ENCODE results near the gene RNF220. TPM values are rescaled to one million over a fixed set of nuclear protein-coding genes. Genes with fewer than 3 reads are reported as not detected.
"Not testable (repeated sequence)": the region's sequence is repeated elsewhere in the genome, so short reads cannot be mapped to it uniquely, and the experiment has no call there.

The RNF220 gene
- total RNA-seq, 1 donor from 2014 or later: 76.4 TPM

DNA sequence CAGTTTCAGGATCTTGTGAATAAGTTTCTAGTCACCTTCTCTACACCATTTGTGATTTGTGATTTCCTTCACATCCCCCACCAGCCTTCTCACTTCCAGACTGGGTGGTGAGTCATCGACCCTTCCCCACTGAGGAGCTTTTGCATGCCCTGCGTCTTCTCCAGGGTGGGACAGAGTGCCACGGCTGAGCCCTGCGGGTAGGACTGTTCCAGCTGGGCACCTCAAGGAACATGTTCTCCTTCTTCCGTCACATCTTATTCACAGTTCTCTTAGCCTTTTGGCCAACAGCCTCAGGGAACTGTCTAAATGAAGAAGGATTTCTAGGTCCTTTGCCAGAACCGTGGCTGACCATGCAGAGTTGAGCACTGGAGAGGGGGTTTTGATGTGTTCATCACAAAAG is 152.7 kb downstream of the RNF220 start:
- intact Hi-C loops (cut with DNase I): no loop called here
- ATAC-seq (no peak), DNase-seq (ENCODE audit: missing footprints) (no peak)

DNA sequence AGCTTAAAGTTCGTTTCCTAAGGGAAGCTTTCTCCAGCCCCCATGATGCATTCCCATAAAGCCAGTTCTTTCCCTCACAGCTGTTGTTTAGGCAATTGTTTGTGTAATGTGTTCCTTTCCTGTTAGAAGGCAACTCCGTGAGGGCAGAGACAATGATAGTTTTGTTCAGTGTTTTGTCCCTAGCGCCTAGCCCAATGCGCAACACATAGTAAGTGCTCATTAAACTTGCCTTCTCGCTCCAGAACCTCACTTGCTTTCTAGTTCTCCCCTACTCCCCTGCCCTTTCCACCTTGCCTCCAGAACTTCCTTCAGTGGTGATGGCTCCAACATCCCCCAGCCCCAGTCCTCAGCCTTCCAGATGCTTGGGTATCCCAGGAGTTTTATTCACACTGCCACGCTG is 153.8 kb downstream of the RNF220 start:
- intact Hi-C loops (cut with DNase I): no loop called here
- ATAC-seq: no peak
- no peak for DNase-seq (ENCODE audit: missing footprints)

DNA sequence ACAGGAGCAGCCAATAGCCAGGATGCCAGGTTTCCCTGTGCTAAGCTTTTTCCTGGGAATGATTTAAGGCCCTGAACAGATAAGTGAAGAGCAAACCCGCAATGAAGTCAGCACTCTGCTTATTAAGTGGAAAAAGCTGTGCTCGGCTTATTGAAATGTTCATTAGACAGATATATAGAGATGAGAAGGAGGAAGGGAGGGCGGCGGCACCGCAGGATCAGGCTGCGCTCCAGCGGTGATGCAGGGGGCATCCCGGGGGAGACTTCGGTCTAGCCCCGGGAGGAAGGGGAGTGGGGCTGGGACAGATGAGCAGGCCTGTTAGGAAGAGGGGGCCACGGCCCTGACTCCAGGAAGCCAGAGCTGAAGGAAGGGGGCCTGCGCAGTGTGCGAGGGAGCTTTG is 154.3 kb downstream of the RNF220 start:
- ATAC-seq: no peak
- no peak for DNase-seq (ENCODE audit: missing footprints)

DNA sequence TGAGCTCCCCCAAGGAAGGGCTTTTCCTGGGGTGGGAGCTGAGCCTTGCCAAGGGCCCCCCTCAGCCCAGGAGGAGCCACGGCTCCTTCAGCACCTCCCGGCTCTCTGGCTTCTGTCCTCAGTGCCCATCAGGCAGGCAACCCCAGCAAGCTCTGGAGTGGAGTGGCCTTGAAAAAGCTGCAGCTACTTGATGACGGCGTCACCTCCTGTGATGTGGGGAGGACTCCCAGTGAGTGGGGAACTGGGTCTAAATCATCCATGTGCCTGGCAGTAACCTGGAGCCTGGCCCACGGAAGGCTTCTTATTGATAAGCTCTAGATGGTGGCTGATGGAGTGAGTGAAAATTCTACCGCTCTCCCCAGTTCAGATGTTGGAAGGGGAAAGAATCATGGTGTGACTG is 154.9 kb downstream of the RNF220 start:
- intact Hi-C loops (cut with DNase I): no loop called here
- no peak for ATAC-seq
- no peak for DNase-seq (ENCODE audit: missing footprints)

More for the DNA sequence above, 154.3 kb downstream of the RNF220 start:
- intact Hi-C loops (cut with DNase I): no loop called here

DNA sequence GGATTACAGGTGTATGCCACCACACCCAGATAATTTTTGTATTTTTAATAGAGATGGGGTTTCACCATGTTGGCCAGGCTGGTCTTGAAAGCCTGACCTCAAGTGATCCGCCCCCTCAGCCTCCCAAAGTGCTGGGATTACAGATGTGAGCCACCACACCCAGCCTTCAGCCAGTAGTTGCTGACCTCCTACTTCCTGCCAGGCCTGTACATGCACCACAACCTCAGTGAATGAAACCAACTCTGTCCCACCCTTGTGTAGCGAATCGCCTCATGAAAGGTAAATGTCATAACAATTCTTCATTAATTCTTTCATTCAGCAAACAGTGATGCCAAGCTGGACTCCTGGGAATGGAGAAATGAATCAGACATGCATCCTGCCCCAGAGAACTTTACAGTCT is 155.6 kb downstream of the RNF220 start:
- ATAC-seq; intact Hi-C loops (cut with DNase I); DNase-seq (ENCODE audit: missing footprints): not testable (repeated sequence)

DNA sequence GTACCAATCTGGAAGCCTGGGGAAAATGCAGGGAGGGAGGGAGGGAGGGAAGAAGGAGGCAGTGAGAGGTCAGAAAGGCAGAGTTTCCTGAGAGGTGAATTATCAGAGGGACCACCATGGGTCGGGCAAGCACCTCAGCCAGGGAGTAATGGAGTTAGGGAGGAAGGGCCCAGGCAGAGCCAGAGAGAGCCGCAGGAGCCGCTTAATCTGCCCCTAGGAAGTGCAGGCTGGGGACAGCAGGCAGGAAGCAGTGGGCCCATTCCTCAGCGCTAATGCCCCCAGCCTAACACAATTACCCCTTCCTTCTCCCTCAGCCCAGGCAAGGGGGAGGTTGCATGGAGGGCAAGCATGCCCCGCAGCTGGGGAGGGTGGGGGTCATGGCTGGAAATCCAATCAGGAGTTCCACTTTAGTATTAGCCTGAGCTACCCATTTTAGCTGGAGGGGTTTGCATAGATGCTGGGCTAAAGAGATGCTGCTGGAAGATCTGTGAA is 160.2 kb downstream of the RNF220 start:
- intact Hi-C loops (cut with DNase I): no loop called here

DNA sequence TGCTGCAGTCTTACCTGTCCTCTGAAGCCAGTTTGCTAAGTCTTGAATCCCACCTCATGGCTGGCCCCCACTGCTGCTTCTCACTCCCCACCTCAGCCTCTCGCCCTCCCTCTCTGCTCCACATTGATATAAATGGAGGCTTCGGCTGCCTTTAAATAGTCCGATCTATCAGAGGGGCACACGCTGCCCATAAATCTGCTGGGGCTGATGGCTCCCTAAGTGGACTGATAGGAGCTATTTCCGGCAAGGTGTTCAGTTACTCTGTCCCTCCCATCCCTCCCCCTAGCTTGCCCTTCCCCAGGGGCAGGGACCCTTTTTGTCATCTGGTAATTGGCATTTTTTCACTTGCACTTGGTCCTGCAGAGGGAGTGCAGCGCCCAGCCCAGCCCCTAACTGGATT is 160.8 kb downstream of the RNF220 start:
- no peak for ATAC-seq
- intact Hi-C loops (cut with DNase I): no loop called here
- no peak for DNase-seq (ENCODE audit: missing footprints)

More for the DNA sequence above, 160.2 kb downstream of the RNF220 start:
- DNase-seq (ENCODE audit: missing footprints): no peak
- ATAC-seq: no peak

DNA sequence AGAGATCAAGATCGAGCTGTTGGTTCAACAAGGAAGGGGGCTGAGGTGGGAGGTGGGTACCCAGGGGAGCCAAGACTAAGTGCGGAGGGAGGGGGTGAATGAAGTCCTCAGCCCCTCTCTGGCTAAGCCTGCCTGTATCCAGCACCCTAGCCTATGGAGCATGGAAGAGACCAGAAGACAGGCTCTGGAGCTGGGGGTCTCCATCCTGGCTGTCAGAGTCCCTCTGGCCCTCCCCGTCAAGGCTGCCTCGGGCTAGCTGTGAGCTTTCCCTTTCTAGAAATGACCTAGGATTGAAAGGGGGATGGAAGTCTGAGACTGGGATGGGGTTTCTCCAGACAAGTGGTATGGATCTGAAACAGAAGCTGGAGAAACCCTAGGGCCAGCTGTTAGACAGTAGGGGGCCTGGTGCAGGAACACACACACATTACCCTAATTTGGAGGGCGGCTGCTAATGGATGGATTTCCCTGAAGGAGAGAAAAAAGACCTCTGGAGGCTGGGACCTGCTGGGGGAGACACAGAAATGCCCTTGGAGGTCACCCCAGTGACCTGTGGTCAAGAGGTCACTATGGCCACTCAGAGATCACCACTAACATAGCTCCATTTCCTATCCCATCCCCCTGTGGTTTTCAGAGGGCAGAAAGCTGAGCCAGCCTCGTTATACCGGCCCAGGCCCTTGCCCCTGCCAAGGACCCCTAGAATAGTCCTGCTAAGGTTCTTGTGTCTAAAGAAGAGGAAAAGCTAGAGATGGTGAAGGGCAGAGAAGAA is 161.4 kb downstream of the RNF220 start:
- DNase-seq (ENCODE audit: missing footprints): no peak
- intact Hi-C loops (cut with DNase I): no loop called here
- no peak for ATAC-seq

DNA sequence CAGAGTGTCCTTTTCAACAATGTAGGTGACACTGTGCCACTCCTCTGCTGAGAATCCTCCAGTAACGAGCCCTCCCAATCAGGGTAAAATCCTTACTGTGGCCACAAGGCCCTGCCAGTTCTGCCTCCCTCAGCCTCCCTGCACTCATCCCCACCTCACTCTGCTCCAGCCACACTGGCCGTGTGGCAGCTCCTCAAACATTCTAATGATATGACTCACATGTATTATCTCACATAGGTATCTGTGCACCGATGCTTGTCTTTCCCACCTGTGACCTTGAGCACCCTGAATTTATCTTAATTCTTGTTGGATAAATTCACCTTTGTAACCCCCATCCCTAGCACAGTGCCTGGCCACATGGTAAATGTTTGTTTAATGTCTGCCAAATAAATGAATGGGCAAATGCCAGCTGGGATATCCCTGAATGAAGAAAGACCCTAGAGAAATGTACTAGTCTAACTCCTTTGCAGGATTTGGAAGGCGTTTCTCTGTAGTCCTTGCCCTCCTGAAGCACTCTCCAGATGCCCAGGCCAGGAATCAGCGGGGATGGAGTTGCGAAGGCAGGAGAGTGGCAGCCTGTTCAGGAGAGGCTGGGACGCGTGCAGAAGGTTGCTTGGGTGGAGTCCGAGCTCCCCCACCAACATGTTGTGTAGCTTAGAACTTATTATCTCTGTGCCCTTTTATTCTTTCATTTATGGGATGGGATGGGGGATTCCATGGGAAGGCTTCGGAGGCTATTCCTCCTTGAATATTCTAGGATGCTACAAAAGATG is 163.3 kb downstream of the RNF220 start:
- intact Hi-C loops (cut with DNase I): no loop called here
- no peak for DNase-seq (ENCODE audit: missing footprints)

DNA sequence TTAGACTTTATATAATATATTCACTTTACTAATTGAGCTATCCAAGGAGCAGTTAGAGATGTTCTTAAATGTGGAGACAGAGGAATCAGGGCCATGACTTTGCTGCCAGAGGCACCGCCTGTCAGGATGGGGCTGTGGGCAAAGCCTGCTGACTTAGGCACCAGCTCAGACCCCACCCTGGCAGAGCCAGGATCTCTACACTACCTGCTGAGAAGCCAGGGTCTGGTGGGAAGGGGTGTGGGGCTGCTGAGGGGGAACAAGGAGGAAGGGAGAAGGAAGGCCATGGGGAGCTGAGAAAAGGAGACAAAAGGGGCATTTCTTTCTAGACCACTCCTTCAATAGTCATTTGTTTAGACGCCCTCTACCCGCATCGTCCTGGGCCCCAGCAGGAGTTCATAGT is 164.4 kb downstream of the RNF220 start:
- DNase-seq (ENCODE audit: missing footprints) (no peak), ATAC-seq (no peak)
- intact Hi-C loops (cut with DNase I): no loop called here

More for the DNA sequence above, 163.3 kb downstream of the RNF220 start:
- ATAC-seq: no peak

DNA sequence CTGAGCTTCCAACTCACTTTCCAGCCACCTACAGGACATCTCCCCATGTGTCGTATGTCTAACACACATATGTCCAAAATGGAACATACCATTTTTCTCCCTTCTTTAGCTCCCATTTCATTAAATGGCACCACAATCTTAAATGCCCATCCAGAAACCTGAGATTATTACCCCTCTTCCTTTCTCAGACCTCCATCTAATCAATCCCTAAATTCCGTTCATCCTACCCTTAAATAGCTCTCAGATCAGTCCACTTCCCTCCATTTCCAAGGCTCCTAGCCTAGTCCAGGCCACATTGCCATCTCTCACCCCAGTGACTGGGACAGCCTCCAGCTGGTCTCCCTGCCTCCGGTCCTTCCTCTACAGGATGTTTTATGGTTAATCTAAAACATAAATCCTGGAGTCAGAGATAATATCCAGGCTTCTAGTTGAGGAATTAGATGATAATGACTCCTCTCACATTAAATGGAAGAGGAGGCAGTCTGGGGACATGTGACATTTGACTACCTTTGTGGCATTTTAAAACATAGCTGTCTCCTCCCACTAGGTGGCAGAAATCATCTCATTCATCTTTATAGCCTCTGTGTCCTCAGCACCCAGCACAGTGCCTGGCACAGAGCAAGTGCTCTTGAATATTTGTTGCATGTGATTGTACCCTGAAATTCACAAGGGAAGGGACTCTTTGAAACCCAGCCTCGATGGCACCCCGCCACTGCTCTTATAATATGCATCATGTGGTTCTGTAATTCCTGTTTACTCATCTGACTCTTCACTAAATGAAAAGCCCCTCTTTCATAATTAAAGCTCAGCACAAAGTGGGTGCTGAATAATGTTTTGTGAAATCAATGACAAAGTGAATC is 166.9 kb downstream of the RNF220 start:
- ATAC-seq: no peak

DNA sequence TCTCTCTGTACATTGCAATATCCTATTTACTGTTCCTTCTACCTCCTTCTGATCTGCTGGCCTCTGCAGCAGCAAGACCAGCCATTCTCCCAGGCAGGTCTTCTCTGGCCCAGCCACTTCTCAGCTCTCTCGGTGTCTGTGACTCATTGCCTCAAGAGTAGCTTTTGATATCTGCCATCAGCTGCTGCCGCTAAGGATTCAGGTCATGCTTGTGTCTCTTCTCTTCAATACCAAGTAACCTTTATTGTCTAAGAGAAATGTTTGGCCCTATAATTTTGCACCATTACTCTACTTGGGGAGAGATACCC is 167.5 kb downstream of the RNF220 start:
- DNase-seq (ENCODE audit: missing footprints): no peak
- ATAC-seq: no peak
- intact Hi-C loops (cut with DNase I): no loop called here

More for the DNA sequence above, 166.9 kb downstream of the RNF220 start:
- DNase-seq (ENCODE audit: missing footprints): no peak
- intact Hi-C loops (cut with DNase I): no loop called here

DNA sequence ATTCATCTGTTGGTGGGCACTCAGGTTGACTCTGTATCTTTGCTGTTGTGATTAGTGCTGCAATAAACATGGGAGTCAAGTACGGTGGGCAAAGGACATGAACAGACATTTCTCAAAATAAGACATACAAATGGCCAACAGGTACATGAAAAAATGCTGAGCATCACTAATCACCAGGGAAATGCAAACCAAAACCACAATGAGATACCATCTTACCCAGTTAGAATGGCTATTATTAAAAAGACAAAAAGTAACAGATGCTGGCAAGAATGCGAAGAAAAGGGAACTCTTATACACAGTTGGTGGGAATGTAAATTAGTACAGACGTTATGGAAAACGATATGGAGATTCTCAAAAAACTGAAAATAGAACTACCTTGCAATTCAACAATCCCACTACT is 170.3 kb downstream of the RNF220 start:
- ATAC-seq (no peak), DNase-seq (ENCODE audit: missing footprints) (no peak)
- intact Hi-C loops (cut with DNase I): no loop called here

DNA sequence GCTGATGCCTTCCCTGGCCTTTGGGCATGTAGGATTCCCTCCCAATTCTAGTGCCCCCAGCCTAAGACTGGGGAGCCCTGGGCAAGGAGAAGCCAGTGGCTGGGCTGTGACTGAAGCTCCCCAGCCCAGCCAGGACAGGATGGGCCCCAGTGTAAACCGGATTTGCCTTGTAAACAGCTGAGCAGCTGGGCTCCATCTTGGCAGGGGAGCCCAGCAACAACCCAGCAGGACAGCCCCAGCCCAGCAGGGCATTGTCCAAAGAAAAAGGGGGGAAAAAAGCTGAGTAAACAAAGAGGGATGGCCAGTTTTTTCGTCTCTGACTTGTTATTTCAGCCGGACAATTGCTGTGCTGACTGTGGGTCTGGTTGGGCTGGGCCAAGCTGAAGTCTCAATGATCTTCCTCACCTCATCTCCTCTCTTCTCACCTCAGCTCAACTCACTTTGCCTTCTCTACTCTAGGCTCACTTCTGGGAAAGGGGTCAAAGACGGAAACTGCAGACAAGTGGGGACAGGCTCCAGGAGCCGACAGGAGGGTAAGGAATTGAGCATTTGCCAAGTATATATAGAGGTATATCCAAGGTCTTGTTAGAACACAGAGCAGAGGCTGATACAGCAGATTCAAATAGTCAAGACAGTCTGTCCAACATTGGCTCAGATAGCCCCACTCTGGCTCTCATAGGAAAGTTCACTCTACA is 171.5 kb downstream of the RNF220 start:
- ATAC-seq: no peak
- intact Hi-C loops (cut with DNase I): no loop called here

DNA sequence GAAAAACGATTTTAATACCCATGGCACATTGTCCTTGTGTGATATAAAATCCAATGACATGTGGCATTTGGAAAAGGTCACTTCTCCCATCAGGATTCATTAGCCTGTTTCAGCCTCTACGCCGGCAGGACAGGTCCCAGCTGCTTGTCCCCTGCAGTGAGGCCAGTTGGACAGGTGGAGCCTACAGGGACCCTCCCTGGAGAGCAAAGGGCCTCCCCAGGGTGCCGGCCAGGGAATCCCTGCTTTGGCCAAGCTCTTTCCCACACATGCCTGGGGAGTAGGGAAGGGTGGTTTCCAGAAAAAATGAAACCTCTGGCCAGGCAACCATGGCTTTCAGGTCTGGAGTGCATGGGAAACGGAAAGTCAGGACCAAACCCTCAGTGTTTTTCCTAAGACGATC is 176.2 kb downstream of the RNF220 start:
- no peak for DNase-seq (ENCODE audit: missing footprints)
- no peak for ATAC-seq
- intact Hi-C loops (cut with DNase I): no loop called here

More for the DNA sequence above, 171.5 kb downstream of the RNF220 start:
- DNase-seq (ENCODE audit: missing footprints): no peak

DNA sequence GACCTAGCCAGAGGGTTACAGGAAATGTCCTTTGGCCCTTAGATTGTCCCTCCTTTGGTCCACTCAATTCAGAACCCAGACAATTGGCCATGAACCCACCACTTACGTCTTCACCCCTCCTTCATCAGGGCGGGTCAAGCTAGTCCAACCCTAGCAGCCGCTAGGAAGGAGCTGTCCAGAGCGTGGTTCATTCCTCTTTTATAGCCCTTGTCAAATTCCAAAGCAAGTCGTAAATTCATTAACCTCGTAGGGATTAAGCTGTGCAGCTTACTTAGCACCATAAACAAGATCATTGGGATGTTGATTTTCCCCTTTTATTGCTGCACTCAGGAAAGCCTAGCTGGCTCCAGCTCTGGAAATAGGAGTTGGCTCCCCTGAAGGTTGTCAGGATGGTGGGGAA is 179.1 kb downstream of the RNF220 start:
- no peak for ATAC-seq
- no peak for DNase-seq (ENCODE audit: missing footprints)
- intact Hi-C loops (cut with DNase I): no loop called here

DNA sequence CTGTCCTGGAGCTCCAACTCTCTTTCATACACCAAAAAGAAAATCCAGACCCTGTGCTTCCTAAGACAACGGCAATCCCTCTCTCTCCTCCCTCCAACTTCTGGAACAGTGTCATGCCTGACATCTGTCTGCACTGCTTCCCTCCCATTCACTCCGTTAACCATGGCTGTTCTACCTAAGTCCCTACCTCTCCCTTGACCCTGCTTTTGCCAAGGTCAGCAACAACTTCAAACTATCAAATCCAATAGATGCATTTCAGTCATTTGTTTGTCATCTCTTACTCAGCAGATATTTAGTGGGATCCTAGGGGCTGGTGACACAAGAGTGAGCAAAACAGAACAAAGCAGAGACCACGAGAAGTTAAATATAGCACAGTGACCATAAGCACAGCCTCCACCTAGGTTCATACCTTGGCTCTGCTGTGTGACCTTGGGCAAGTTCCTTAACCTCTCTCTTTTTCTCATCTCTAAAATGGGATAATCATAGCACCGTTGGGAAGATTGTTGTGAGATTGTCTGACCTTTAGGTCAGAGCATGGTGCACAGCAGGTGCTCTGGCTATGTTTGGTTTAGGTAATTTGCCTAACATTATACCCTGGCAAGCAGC is 180.4 kb downstream of the RNF220 start:
- ATAC-seq (no peak), DNase-seq (ENCODE audit: missing footprints) (no peak)
- intact Hi-C loops (cut with DNase I): no loop called here

DNA sequence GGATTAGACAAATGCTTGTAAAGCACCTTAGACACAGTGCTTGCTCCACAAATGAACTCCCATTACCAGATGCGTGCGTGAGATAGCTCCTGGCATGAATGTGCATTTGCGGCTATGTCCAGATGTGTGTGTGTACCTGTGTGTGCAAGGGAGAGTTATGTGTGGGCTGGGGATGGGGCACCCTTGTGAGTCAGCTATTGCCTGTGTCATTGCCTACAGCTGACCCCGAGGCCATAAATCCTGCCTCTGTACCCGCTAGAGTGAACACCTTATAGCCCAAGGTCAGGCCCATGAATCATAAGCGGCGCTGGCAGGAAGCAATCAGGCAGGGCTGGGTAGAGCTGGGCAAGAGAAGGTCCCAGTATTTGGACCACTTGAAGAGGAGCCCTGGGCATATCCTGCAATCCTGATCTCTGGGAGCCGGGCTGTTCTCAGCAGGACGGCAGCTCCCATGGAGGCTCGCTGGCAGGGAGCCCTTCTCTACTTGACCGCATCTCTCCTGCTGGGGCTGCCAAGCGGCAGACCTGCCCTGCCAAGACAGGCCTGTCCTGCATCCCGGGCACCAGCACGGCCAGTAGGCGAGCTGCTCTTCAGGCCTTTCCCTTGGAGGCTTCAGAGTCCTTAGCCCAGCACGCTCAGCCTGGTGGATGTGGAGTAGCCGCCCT is 182.9 kb downstream of the RNF220 start:
- intact Hi-C loops (cut with DNase I): no loop called here
- ATAC-seq (peak; percentile 52), DNase-seq (ENCODE audit: missing footprints) (no peak)
